SK-N-SH (cell line): Measurements from ENCODE around the gene DBH. TPM values are rescaled to one million over a fixed set of nuclear protein-coding genes. Genes with fewer than 3 reads are reported as not detected.

Experiments used
- CTCF ChIA-PET: fragments of 300-600, 350-600 bp; formaldehyde crosslinking; extraction: SDS; loops from one replicate; lab custom pipeline; 2021; lab: Yijun Ruan, JAX
- POLR2A ChIA-PET: fragments of 350-600 bp; sonication (Branson Sonifier 250); formaldehyde crosslinking; extraction: SDS; loops from one replicate; lab custom pipeline; 2020; ENCODE audit warnings: antibody characterized with exemption, inconsistent platforms; lab: Yijun Ruan, JAX
- DNase-seq: peaks from one replicate; pipeline ENCODE4 v3.0.0; 2012
- H2AFZ ChIP-seq: fragments of 200-600 bp; sonication (generic); 2 replicates; pipeline ENCODE4 v1.8.1; 2016; ENCODE audit warnings: antibody characterized with exemption, mild to moderate bottlenecking, low read depth
- H3F3A ChIP-seq: fragments of 200-600 bp; sonication (generic); replicated peaks from 2 replicates; pipeline ENCODE3; 2016; ENCODE audit warnings: antibody characterized with exemption, mild to moderate bottlenecking; ENCODE audit not compliant: insufficient read depth
- H3K27ac ChIP-seq, 2 experiments: fragments of 200-500 bp in 1 of 2; fragments of 200-600 bp in 1 of 2; sonication (Bioruptor generic) in 1 of 2; sonication (generic), shearing (Covaris generic) in 1 of 2; 2 replicates each; pipeline versions ENCODE4 v1.5.1 to v1.6.1; 2014 to 2016; ENCODE audit warnings: low read depth in 2 of 2, inconsistent platforms in 1 of 2, low read length in 1 of 2, mild to moderate bottlenecking in 1 of 2, mixed read lengths in 1 of 2
- H3K27me3 ChIP-seq: fragments of 200-600 bp; sonication (generic), shearing (Covaris generic); 2 replicates; pipeline ENCODE4 v1.6.1; 2016; ENCODE audit warnings: mixed run types; ENCODE audit not compliant: insufficient read depth
- H3K36me3 ChIP-seq, 2 experiments: fragments of 200-500 bp in 1 of 2; fragments of 200-600 bp in 1 of 2; sonication (Bioruptor generic) in 1 of 2; sonication (generic) in 1 of 2; replicated peaks in 1 of 2; 2 replicates each; pipeline versions ENCODE3 to v1.5.1; 2014 to 2016; ENCODE audit warnings: low read length in 1 of 2, mild to moderate bottlenecking in 1 of 2; ENCODE audit not compliant: insufficient read depth in 2 of 2, control insufficient read depth in 1 of 2
- H3K4me1 ChIP-seq, 2 experiments: fragments of 200-500 bp in 1 of 2; fragments of 200-600 bp in 1 of 2; sonication (Bioruptor generic) in 1 of 2; sonication (generic), shearing (Covaris generic) in 1 of 2; 2 replicates each; pipeline versions ENCODE4 v1.5.1 to v1.6.1; 2014 to 2016; ENCODE audit warnings: low read depth in 1 of 2, low read length in 1 of 2, mixed run types in 1 of 2; ENCODE audit not compliant: insufficient read depth in 2 of 2, control insufficient read depth in 1 of 2
- H3K4me2 ChIP-seq: fragments of 200-600 bp; sonication (generic), shearing (Covaris generic); 2 replicates; pipeline ENCODE4 v1.6.1; 2017; ENCODE audit warnings: mixed run types
- H3K4me3 ChIP-seq, 2 experiments: fragments of 200-500 bp in 1 of 2; fragments of 200-600 bp in 1 of 2; sonication (Bioruptor generic) in 1 of 2; sonication (generic), shearing (Covaris generic) in 1 of 2; 2 replicates each; pipeline versions ENCODE4 v1.5.1 to v1.8.1; 2014 to 2016; ENCODE audit warnings: low read depth in 2 of 2, inconsistent platforms in 1 of 2, low read length in 1 of 2, mild to moderate bottlenecking in 1 of 2, mixed read lengths in 1 of 2, moderate library complexity in 1 of 2
- H3K79me2 ChIP-seq: fragments of 200-600 bp; sonication (generic); 2 replicates; pipeline ENCODE4 v1.8.1; 2017; ENCODE audit warnings: mild to moderate bottlenecking; ENCODE audit not compliant: insufficient read depth
- H3K9ac ChIP-seq: fragments of 200-600 bp; sonication (generic); 2 replicates; pipeline ENCODE4 v1.6.1; 2017; ENCODE audit warnings: mixed run types
- H3K9me2 ChIP-seq: fragments of 200-600 bp; sonication (generic); 2 replicates; pipeline ENCODE4 v1.6.1; 2017; ENCODE audit warnings: mixed run types
- H3K9me3 ChIP-seq: fragments of 200-600 bp; sonication (generic); 2 replicates; pipeline ENCODE4 v1.6.1; 2017; ENCODE audit warnings: mixed run types, mild to moderate bottlenecking, moderate library complexity
- H4K20me1 ChIP-seq: fragments of 200-600 bp; sonication (generic); 2 replicates; pipeline ENCODE4 v1.6.1; 2017; ENCODE audit warnings: mild to moderate bottlenecking, mixed run types; ENCODE audit not compliant: insufficient read depth
- ELF1 ChIP-seq: IDR thresholded peaks from 2 replicates; pipeline ENCODE4 v1.4.0; 2012
- EP300 ChIP-seq, 2 experiments: IDR thresholded peaks; 2 replicates each; pipeline versions ENCODE4 v1.4.0 to v1.6.1; 2012; ENCODE audit warnings: borderline replicate concordance in 1 of 2, low read depth in 1 of 2, low read length in 1 of 2
- FOXJ3 ChIP-seq: sonication (generic); formaldehyde crosslinking; IDR thresholded peaks from 2 replicates; pipeline ENCODE4 v1.5.1; 2020; ENCODE audit warnings: mild to moderate bottlenecking, missing genetic modification reagents
- GABPA ChIP-seq: IDR thresholded peaks from 2 replicates; pipeline ENCODE4 v1.4.0; 2012; ENCODE audit warnings: low read depth, mild to moderate bottlenecking
- IRF3 ChIP-seq: fragments of 150-350 bp; IDR thresholded peaks from 2 replicates; pipeline ENCODE4 v1.6.1; 2016; ENCODE audit warnings: mild to moderate bottlenecking, low read depth, low read length
- JUND ChIP-seq: IDR thresholded peaks from 2 replicates; pipeline ENCODE4 v1.4.0; 2012
- NFIC ChIP-seq: IDR thresholded peaks from 2 replicates; pipeline ENCODE4 v1.4.0; 2012; ENCODE audit warnings: borderline replicate concordance
- RAD21 ChIP-seq: IDR thresholded peaks from 2 replicates; pipeline ENCODE4 v1.6.1; 2012; ENCODE audit warnings: mild to moderate bottlenecking, low read length
- RFX5 ChIP-seq: IDR thresholded peaks from 2 replicates; pipeline ENCODE4 v1.6.1; 2012; ENCODE audit warnings: mild to moderate bottlenecking, improper control_type of control experiment, low read length
- RXRA ChIP-seq: IDR thresholded peaks from 2 replicates; pipeline ENCODE4 v1.4.0; 2012; ENCODE audit warnings: low read depth, mild to moderate bottlenecking, borderline replicate concordance
- SIN3A ChIP-seq: IDR thresholded peaks from 2 replicates; pipeline ENCODE4 v1.6.1; 2012; ENCODE audit warnings: low read depth, mild to moderate bottlenecking, low read length, moderate library complexity, borderline replicate concordance
- TEAD4 ChIP-seq: IDR thresholded peaks from 2 replicates; pipeline ENCODE4 v1.4.0; 2012; ENCODE audit warnings: mild to moderate bottlenecking, borderline replicate concordance; ENCODE audit not compliant: insufficient read depth
- WGBS: methylation state at CpG from one replicate; pipeline ENCODE4 v1.1.6; 2017; ENCODE audit warnings: low lambda C conversion rate; 5-methylcytosine and 5-hydroxymethylcytosine counted together
- polyA plus RNA-seq, 3 experiments: library from polyadenylated mRNA; depleted of rRNA; stranded (reverse); fragments of >200 nt; gene quantifications; 2 replicates each; pipeline ENCODE4 v1.2.3, GENCODE V29; 2012
- TF ChIP-seq, protein P1 (sequence below): IDR thresholded peaks from 2 replicates; pipeline ENCODE4 v1.4.0; 2012; ENCODE audit warnings: low read depth
- TF ChIP-seq, protein P2 (sequence below): fragments of 150-350 bp; IDR thresholded peaks from 2 replicates; pipeline ENCODE4 v1.6.1; 2017; ENCODE audit warnings: antibody characterized with exemption, low read length, low read depth, borderline replicate concordance
- TF ChIP-seq, protein P3 (sequence below): fragments of 200-600 bp; sonication (generic); IDR thresholded peaks from 2 replicates; pipeline ENCODE4 v1.6.1; 2017; ENCODE audit warnings: antibody characterized with exemption, mild to moderate bottlenecking, moderate library complexity

The DBH gene
- polyA plus RNA-seq, 1 of the 3 experiments (the other 2 are of a cell fraction) = 0.92 TPM

DNA sequence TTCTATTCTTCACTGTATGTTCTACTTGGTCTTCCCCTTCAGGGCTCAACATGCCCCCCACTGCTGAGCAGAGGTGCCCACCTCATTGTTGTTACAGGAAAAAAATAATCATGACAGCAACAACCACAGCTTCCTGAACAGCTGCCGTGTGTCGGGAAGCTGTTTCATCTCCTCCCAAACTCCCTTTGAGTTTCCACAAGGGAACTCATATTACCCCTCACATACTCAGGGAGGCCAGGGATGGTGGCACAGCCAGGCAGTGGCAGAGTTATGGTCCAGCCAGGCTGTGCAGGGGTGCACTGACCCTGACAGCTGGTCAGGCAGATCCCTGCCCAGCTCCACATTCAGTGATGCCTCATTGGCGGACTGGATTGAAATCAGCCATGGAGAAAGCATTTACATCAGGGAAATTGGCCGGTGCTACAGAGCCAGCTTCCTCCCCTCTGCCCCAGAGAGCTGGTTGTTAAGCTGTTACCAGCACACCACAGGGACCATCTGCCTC is 64.7 kb downstream of the DBH start:
- POLR2A ChIA-PET = interaction anchor here (0.9 kb wide), 1 partner anchor 10 kb away, joined by 3 read pairs; no protein-coding TSS in a partner anchor
- no peak overlapping the region for H3K9ac ChIP-seq
- DNase-seq = no peak

DNA sequence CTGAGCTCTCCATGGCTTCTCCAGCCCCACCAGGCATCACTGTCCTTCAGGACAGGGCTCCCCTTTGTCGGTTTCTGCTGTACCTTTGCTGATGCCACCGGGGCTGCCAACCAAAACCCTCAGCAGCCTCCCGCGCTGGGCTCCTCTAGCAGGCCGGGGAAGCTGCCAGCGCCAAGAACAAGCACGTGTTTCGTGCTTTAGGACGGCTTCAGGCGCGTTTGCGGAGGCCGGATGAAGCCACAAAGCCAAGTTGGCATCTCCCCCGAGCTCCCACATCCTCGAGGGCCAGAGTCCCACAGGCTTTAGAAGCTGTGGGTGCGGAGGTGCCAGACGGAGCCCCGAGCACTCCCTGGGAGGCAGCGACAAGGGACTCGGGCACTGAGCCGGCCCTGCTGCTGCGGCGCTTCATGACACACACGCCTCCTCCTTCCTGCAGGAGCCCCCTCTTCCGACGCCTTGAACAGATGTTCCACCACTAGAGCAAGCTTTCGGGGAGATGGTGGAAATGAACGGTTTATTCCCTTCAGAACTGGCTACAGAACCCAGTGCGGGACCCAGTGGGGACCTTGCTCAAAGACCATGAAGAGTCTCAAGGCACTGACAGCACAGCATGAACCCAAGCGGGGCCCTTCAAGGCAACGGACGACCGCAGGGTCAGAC is 65.3 kb downstream of the DBH start:
- Histone ChIP-seq H3K4me2 (no peak overlapping the region), H4K20me1 (no peaks in the 10 kb centered on the region), H3K36me3 (no peaks in the 10 kb centered on the region), H3K4me3 (no peak overlapping the region), H3K27me3 (no peaks in the 10 kb centered on the region), H3K79me2 (no peaks in the 10 kb centered on the region), H2AFZ (no peak overlapping the region), H3K9me2 (no peaks in the 10 kb centered on the region), H3K9me3 (no peaks in the 10 kb centered on the region), H3K27ac (no peak overlapping the region)
- CTCF ChIA-PET = interaction anchor here (1.2 to 1.6 kb wide), 2 partner anchors 8 to 10 kb away, joined by 3 to 5 read pairs; no protein-coding TSS in a partner anchor
- 85% methylated on average over 24 of the region's 33 CpGs for WGBS
- no peak for DNase-seq
- POLR2A ChIA-PET = interaction anchor here (0.9 kb wide), 1 partner anchor 10 kb away, joined by 3 read pairs; no protein-coding TSS in a partner anchor
- TF ChIP-seq JUND = no peak
- TF ChIP-seq SIN3A = no peak
- TF ChIP-seq, all 33 proteins: peak for 0
- H3K9ac ChIP-seq = no peak overlapping the region
- H3K4me1 ChIP-seq = peaks cover 0 to 11% of the 10 kb centered on the region in 2 experiments; a peak in 1 of 4 replicates
- H3F3A ChIP-seq = peaks cover 6% of the 10 kb centered on the region

More for the DNA sequence above, 64.7 kb downstream of the DBH start:
- no peaks in the 10 kb centered on the region for H3K36me3 ChIP-seq
- H2AFZ ChIP-seq = no peak overlapping the region
- peaks cover 6% of the 10 kb centered on the region for H3F3A ChIP-seq
- no peaks in the 10 kb centered on the region for H4K20me1 ChIP-seq
- WGBS = 88% methylated on average over 4 of the region's 4 CpGs
- no peaks in the 10 kb centered on the region for H3K79me2 ChIP-seq
- no peaks in the 10 kb centered on the region for H3K9me3 ChIP-seq
- no peak overlapping the region for H3K27ac ChIP-seq
- H3K4me2 ChIP-seq = no peak overlapping the region
- H3K27me3 ChIP-seq = no peaks in the 10 kb centered on the region
- H3K4me3 ChIP-seq = no peak overlapping the region
- CTCF ChIA-PET = interaction anchor here (1.1 to 1.6 kb wide), 3 partner anchors 8 to 111 kb away, joined by 3 to 5 read pairs (median 4); no protein-coding TSS in a partner anchor
- TF ChIP-seq GABPA (no peak), ELF1 (no peak), NFIC (no peak), RAD21 (no peak), RXRA (no peak), JUND (no peak), EP300 (IDR thresholded peaks at IDR 0.05; ENCODE audit: borderline replicate concordance in 1 of 2, low read depth in 1 of 2, low read length in 1 of 2) (no peak), RFX5 (no peak)
- H3K4me1 ChIP-seq = peaks cover 0 to 11% of the 10 kb centered on the region in 2 experiments; a peak in 1 of 4 replicates
- no peaks in the 10 kb centered on the region for H3K9me2 ChIP-seq

- 92% methylated on average over 28 of the region's 39 CpGs for WGBS
- H3K9me2 ChIP-seq = no peaks in the 10 kb centered on the region
- peaks cover 0 to 11% of the 10 kb centered on the region in 2 experiments; a peak in 1 of 4 replicates for H3K4me1 ChIP-seq
- H3K27me3 ChIP-seq = no peaks in the 10 kb centered on the region
- no peak overlapping the region for H3K27ac ChIP-seq
- H3K4me3 ChIP-seq = no peak overlapping the region
- no peak overlapping the region for H3K9ac ChIP-seq
- POLR2A ChIA-PET = interaction anchor here (0.9 kb wide), 1 partner anchor 11 kb away, joined by 3 read pairs; no protein-coding TSS in a partner anchor
- no peaks in the 10 kb centered on the region for H3K36me3 ChIP-seq
- CTCF ChIA-PET = interaction anchor here (0.7 to 1.7 kb wide), 2 partner anchors 8 to 25 kb away, joined by 3 to 6 read pairs; no protein-coding TSS in a partner anchor
- H3F3A ChIP-seq = peaks cover 6% of the 10 kb centered on the region
- H3K4me2 ChIP-seq = no peak overlapping the region
- no peak overlapping the region for H2AFZ ChIP-seq
- no peak for DNase-seq
- no peaks in the 10 kb centered on the region for H3K79me2 ChIP-seq
- H3K9me3 ChIP-seq = no peaks in the 10 kb centered on the region
- H4K20me1 ChIP-seq = no peaks in the 10 kb centered on the region
- TF ChIP-seq IRF3 (no peak), TEAD4 (no peak), FOXJ3 (CRISPR knock-in tag) (no peak), JUND (no peak)
- TF ChIP-seq, protein P1, sequence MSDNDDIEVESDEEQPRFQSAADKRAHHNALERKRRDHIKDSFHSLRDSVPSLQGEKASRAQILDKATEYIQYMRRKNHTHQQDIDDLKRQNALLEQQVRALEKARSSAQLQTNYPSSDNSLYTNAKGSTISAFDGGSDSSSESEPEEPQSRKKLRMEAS = no peak
- TF ChIP-seq, protein P2, sequence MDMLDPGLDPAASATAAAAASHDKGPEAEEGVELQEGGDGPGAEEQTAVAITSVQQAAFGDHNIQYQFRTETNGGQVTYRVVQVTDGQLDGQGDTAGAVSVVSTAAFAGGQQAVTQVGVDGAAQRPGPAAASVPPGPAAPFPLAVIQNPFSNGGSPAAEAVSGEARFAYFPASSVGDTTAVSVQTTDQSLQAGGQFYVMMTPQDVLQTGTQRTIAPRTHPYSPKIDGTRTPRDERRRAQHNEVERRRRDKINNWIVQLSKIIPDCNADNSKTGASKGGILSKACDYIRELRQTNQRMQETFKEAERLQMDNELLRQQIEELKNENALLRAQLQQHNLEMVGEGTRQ = no peak
- TF ChIP-seq, protein P3, sequence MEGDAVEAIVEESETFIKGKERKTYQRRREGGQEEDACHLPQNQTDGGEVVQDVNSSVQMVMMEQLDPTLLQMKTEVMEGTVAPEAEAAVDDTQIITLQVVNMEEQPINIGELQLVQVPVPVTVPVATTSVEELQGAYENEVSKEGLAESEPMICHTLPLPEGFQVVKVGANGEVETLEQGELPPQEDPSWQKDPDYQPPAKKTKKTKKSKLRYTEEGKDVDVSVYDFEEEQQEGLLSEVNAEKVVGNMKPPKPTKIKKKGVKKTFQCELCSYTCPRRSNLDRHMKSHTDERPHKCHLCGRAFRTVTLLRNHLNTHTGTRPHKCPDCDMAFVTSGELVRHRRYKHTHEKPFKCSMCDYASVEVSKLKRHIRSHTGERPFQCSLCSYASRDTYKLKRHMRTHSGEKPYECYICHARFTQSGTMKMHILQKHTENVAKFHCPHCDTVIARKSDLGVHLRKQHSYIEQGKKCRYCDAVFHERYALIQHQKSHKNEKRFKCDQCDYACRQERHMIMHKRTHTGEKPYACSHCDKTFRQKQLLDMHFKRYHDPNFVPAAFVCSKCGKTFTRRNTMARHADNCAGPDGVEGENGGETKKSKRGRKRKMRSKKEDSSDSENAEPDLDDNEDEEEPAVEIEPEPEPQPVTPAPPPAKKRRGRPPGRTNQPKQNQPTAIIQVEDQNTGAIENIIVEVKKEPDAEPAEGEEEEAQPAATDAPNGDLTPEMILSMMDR = no peak
Observed at GRCh38 chr9:133701981-133702797, 66.0 kb downstream of the DBH start.
